SU-DHL-6 (cell line): ENCODE measurements around the gene GRM7.

Source experiments
- CTCF ChIP-seq: fragments of 200-600 bp; sonication (generic); IDR thresholded peaks from one replicate; pipeline ENCODE4 v1.5.1; 2017; ENCODE audit warnings: antibody characterized with exemption, mild to moderate bottlenecking, low read length, moderate library complexity; ENCODE audit not compliant: insufficient read depth, poor library complexity, severe bottlenecking
- EZH2phosphoT487 ChIP-seq: fragments of 200-600 bp; sonication (generic), shearing (Covaris generic); conservative IDR thresholded peaks from 2 replicates; pipeline ENCODE4 v1.6.1; 2018; ENCODE audit warnings: mild to moderate bottlenecking, antibody characterized with exemption, low read length, moderate library complexity, mixed read lengths

- no peak for TF ChIP-seq CTCF
- no peak for TF ChIP-seq EZH2phosphoT487
Measured at GRCh38 chr3:7667774-7668173, 806.9 kb downstream of the GRM7 start.
